ENCODE data around the gene NPTXR. TPM values are rescaled to one million over a fixed set of nuclear protein-coding genes. Genes with fewer than 3 reads are reported as not detected.

The NPTXR gene
- total RNA-seq, 1 donor from 2014 or later = 0.13 TPM

GRCh38 chr22:38772623-38772873 is 71.3 kb downstream of the NPTXR start:
- no peaks in the 10 kb centered on the region for H3K9me3 Mint-ChIP-seq

GRCh38 chr22:38770257-38770949 is 73.4 kb downstream of the NPTXR start:
- Mint-ChIP-seq H3K27me3 (no peaks in the 10 kb centered on the region), H3K4me3 (no peak overlapping the region), H3K9me3 (no peaks in the 10 kb centered on the region), H3K36me3 (ENCODE audit: low read depth) (no peaks in the 10 kb centered on the region), H3K27ac (no peak overlapping the region), H3K4me1 (peaks cover 2% of the 10 kb centered on the region)
- POLR2A ChIA-PET = no interaction called here
- CTCF ChIA-PET = no interaction called here
- intact Hi-C loops (cut with micrococcal nuclease) = no loop called here
- no peak for TF ChIP-seq CTCF (IDR thresholded peaks at IDR 0.05)
- ATAC-seq (ENCODE audit: low read depth) (no peak), DNase-seq (no peak)

More at GRCh38 chr22:38772623-38772873, 71.3 kb downstream of the NPTXR start:
- DNase-seq = no peak
- no peak overlapping the region for H3K4me3 Mint-ChIP-seq
- H3K36me3 Mint-ChIP-seq (ENCODE audit: low read depth) = no peaks in the 10 kb centered on the region
- TF ChIP-seq CTCF (IDR thresholded peaks at IDR 0.05) = no peak
- POLR2A ChIA-PET = no interaction called here
- H3K27ac Mint-ChIP-seq = no peak overlapping the region
- CTCF ChIA-PET = no interaction called here
- no peaks in the 10 kb centered on the region for H3K27me3 Mint-ChIP-seq
- ATAC-seq (ENCODE audit: low read depth) = no peak
- intact Hi-C loops (cut with micrococcal nuclease) = no loop called here
- H3K4me1 Mint-ChIP-seq = peaks cover 2% of the 10 kb centered on the region

Other genes starting within 250 kb of the NPTXR start
- 0.20 and 0.66 TPM in 2 replicates for gene FAM227A, start 187.6 kb downstream of the NPTXR start, total RNA-seq
- gene CBY1, start 187.4 kb downstream of the NPTXR start, total RNA-seq = 7.3 and 14.1 TPM in 2 replicates
- 99.4 and 109 TPM in 2 replicates for gene TOMM22, start 162.1 kb downstream of the NPTXR start, total RNA-seq
- 39.3 and 45.2 TPM in 2 replicates for gene JOSD1, start 143.1 kb downstream of the NPTXR start, total RNA-seq
- 90.6 and 103 TPM in 2 replicates for gene GTPBP1, start 138.1 kb downstream of the NPTXR start, total RNA-seq
- 122 and 146 TPM in 2 replicates for gene SUN2, start 88.0 kb downstream of the NPTXR start, total RNA-seq
- gene DNAL4, start 49.9 kb downstream of the NPTXR start, total RNA-seq = 7.7 and 8.4 TPM in 2 replicates
- 65.6 and 71.8 TPM in 2 replicates for gene CBX6, start 28.2 kb upstream of the NPTXR start, total RNA-seq
- not detected in 2 replicates for gene APOBEC3A, start 113.6 kb upstream of the NPTXR start, total RNA-seq
- gene APOBEC3B, start 138.3 kb upstream of the NPTXR start, total RNA-seq = 8.0 TPM in 2 replicates
- 173 and 179 TPM in 2 replicates for gene APOBEC3C, start 170.2 kb upstream of the NPTXR start, total RNA-seq
- 42.6 and 52.9 TPM in 2 replicates for gene APOBEC3D, start 177.1 kb upstream of the NPTXR start, total RNA-seq
- gene APOBEC3F, start 196.8 kb upstream of the NPTXR start, total RNA-seq = 75.6 and 82.4 TPM in 2 replicates
- gene APOBEC3G, start 233.2 kb upstream of the NPTXR start, total RNA-seq = 145 and 152 TPM in 2 replicates

Measured in activated B cell treated with CpG ODN at 0.5 μM for 24 hours (primary cell).